ENCODE results near the gene AMZ1. TPM values are rescaled to one million over a fixed set of nuclear protein-coding genes. Genes with fewer than 3 reads are reported as not detected.

The AMZ1 gene
- total and polyA plus RNA-seq, 10 of the 15 experiments (the other 5 are each of a cell fraction or from before 2014, with no cell fraction given), result 0.02 to 2.0 (median 0.69) TPM

DNA sequence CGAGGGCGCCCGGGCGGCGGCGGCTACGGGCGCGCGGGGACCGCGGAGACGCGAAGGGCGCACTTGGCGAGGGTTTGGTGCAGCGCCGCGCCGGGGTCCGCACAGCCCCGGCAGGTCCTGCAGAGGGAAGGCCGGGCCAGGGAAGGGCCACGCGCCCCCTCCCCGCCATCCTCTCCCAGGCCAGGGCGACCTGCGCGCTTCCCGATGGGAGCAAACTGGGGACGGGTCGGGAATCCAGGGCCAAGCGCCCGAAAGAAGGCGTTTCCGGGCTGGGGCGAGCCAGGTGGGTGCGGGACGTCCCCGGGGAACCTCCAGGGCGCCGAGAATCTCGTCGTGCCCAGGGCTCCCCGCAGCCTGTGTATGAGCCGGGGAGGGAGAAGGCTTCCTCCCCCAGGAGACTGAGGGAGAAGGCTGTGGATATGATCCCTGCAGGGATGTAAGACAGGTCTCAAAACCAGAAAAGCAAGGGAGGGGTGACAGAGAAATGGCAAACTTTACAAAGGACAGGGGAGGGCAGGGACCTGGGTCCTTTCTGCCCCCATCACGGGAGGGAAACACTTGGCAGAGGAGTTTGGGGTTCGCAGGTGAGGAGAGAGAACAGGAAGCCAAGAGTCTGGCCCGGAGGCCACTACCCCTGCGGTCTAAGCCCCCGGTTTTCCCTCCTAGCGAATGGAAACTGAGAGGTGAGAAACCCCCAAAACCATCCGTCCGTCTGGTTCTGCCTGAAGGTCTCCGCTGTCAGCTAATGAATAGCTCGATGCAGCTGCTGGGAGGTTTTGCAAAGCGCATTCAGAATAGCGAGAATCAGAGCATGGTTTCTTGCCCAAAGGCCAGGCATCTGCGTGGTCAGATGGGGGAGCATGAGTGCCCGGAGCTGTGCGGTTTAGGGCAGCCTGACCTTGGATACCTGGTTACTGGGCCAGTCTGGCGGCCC, 674 bp downstream of the AMZ1 start (continued):
- TF ChIP-seq, protein P1, sequence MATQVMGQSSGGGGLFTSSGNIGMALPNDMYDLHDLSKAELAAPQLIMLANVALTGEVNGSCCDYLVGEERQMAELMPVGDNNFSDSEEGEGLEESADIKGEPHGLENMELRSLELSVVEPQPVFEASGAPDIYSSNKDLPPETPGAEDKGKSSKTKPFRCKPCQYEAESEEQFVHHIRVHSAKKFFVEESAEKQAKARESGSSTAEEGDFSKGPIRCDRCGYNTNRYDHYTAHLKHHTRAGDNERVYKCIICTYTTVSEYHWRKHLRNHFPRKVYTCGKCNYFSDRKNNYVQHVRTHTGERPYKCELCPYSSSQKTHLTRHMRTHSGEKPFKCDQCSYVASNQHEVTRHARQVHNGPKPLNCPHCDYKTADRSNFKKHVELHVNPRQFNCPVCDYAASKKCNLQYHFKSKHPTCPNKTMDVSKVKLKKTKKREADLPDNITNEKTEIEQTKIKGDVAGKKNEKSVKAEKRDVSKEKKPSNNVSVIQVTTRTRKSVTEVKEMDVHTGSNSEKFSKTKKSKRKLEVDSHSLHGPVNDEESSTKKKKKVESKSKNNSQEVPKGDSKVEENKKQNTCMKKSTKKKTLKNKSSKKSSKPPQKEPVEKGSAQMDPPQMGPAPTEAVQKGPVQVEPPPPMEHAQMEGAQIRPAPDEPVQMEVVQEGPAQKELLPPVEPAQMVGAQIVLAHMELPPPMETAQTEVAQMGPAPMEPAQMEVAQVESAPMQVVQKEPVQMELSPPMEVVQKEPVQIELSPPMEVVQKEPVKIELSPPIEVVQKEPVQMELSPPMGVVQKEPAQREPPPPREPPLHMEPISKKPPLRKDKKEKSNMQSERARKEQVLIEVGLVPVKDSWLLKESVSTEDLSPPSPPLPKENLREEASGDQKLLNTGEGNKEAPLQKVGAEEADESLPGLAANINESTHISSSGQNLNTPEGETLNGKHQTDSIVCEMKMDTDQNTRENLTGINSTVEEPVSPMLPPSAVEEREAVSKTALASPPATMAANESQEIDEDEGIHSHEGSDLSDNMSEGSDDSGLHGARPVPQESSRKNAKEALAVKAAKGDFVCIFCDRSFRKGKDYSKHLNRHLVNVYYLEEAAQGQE (IDR thresholded peaks at IDR 0.05; ENCODE audit: low read depth, low read length), result no peak
- TF ChIP-seq NR2C2 (IDR thresholded peaks at IDR 0.05; ENCODE audit: borderline replicate concordance, control insufficient read depth, insufficient read length, low read depth) (no peak), SIX5 (IDR thresholded peaks at IDR 0.05; ENCODE audit: low read depth, low read length, severe bottlenecking) (no peak), SMARCA5 (IDR thresholded peaks at IDR 0.05) (0 out of 2 replicates have a peak, but pooled peaks have one; percentile 22), CBX3 (IDR thresholded peaks at IDR 0.05; ENCODE audit: borderline replicate concordance, low read depth) (no peak), BRCA1 (IDR thresholded peaks at IDR 0.05; ENCODE audit: low read depth, low read length) (no peak), KDM1A (IDR thresholded peaks at IDR 0.05; ENCODE audit: borderline replicate concordance) (no peak), PML (IDR thresholded peaks at IDR 0.05; ENCODE audit: low read length) (no peak), SMC3 (IDR thresholded peaks at IDR 0.05; ENCODE audit: borderline replicate concordance, low read length) (no peak), HDAC6 (IDR thresholded peaks at IDR 0.05; ENCODE audit: unreplicated experiment) (peak; percentile 91), EP300 (IDR thresholded peaks at IDR 0.05; ENCODE audit: borderline replicate concordance in 1 of 2, control insufficient read depth in 1 of 2, low read depth in 2 of 2, low read length in 2 of 2) (peak; percentile 71 to 87), ZNF207 (IDR thresholded peaks at IDR 0.05; ENCODE audit: borderline replicate concordance) (no peak), RAD21 (IDR thresholded peaks at IDR 0.05; ENCODE audit: insufficient read depth, low read depth, low read length) (no peak), ZZZ3 (IDR thresholded peaks at IDR 0.05; ENCODE audit: control insufficient read depth, insufficient read length, low read depth) (no peak), TAF1 (IDR thresholded peaks at IDR 0.05; ENCODE audit: borderline replicate concordance, low read depth, low read length) (no peak), RUNX3 (IDR thresholded peaks at IDR 0.05; ENCODE audit: low read length) (peak; percentile 93), SUZ12 (IDR thresholded peaks at IDR 0.05; ENCODE audit: unreplicated experiment) (no peak)
- TF ChIP-seq, protein P2, sequence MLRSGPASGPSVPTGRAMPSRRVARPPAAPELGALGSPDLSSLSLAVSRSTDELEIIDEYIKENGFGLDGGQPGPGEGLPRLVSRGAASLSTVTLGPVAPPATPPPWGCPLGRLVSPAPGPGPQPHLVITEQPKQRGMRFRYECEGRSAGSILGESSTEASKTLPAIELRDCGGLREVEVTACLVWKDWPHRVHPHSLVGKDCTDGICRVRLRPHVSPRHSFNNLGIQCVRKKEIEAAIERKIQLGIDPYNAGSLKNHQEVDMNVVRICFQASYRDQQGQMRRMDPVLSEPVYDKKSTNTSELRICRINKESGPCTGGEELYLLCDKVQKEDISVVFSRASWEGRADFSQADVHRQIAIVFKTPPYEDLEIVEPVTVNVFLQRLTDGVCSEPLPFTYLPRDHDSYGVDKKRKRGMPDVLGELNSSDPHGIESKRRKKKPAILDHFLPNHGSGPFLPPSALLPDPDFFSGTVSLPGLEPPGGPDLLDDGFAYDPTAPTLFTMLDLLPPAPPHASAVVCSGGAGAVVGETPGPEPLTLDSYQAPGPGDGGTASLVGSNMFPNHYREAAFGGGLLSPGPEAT (IDR thresholded peaks at IDR 0.05; ENCODE audit: low read depth), result no peak
- TF ChIP-seq, protein P3, sequence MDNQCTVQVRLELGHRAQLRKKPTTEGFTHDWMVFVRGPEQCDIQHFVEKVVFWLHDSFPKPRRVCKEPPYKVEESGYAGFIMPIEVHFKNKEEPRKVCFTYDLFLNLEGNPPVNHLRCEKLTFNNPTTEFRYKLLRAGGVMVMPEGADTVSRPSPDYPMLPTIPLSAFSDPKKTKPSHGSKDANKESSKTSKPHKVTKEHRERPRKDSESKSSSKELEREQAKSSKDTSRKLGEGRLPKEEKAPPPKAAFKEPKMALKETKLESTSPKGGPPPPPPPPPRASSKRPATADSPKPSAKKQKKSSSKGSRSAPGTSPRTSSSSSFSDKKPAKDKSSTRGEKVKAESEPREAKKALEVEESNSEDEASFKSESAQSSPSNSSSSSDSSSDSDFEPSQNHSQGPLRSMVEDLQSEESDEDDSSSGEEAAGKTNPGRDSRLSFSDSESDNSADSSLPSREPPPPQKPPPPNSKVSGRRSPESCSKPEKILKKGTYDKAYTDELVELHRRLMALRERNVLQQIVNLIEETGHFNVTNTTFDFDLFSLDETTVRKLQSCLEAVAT (IDR thresholded peaks at IDR 0.05), result peak; percentile 57; the same call in 1 of the 2 replicates
- TF ChIP-seq, protein P4, sequence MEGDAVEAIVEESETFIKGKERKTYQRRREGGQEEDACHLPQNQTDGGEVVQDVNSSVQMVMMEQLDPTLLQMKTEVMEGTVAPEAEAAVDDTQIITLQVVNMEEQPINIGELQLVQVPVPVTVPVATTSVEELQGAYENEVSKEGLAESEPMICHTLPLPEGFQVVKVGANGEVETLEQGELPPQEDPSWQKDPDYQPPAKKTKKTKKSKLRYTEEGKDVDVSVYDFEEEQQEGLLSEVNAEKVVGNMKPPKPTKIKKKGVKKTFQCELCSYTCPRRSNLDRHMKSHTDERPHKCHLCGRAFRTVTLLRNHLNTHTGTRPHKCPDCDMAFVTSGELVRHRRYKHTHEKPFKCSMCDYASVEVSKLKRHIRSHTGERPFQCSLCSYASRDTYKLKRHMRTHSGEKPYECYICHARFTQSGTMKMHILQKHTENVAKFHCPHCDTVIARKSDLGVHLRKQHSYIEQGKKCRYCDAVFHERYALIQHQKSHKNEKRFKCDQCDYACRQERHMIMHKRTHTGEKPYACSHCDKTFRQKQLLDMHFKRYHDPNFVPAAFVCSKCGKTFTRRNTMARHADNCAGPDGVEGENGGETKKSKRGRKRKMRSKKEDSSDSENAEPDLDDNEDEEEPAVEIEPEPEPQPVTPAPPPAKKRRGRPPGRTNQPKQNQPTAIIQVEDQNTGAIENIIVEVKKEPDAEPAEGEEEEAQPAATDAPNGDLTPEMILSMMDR (IDR thresholded peaks at IDR 0.05 in 2 of 3, conservative IDR thresholded peaks at IDR 0.05 in 1 of 3; ENCODE audit: control insufficient read depth in 2 of 3, extremely low read depth in 1 of 3, insufficient read depth in 1 of 3, low read depth in 3 of 3, low read length in 3 of 3), result no peak

All from GM12878 (cell line).